Measurements from ENCODE around the gene ZNF18. TPM values are rescaled to one million over a fixed set of nuclear protein-coding genes. Genes with fewer than 3 reads are reported as not detected.
A peak's percentile ranks its signal among the peaks of the same experiment; 100 is the strongest.

ZNF18 gene
- polyA plus RNA-seq, 2 of the 4 experiments (the other 2 are of a cell fraction): 5.1 to 12.3 TPM

GRCh38 chr17:11996722-11997146, 541 bp downstream of the ZNF18 start:
- POLR2A ChIA-PET: interaction anchor here (0.6 to 4.2 kb wide), 52 partner anchors 8 to 1352 kb away, joined by 3 to 217 read pairs (median 4); partner anchors contain the start of genes ELAC2, MAP2K4 and TMEM220
- peak overlapping the region; percentile 88 to 94 for H3K27ac ChIP-seq
- 0 out of 2 replicates have a peak, but pooled peaks have one; percentile 56 for TF ChIP-seq RFX5 (IDR thresholded peaks at IDR 0.05)
- peak; percentile 60; the same call in 1 of the 2 replicates for TF ChIP-seq TFCP2L1 (CRISPR knock-in tag; IDR thresholded peaks at IDR 0.05)
- TF ChIP-seq CEBPB (IDR thresholded peaks at IDR 0.05): no peak
- peak overlapping the region; percentile 74 for H3K4me2 ChIP-seq
- peak overlapping the region; percentile 70 for H3K4me3 ChIP-seq
- under 1% methylated on average over 12 of the region's 14 CpGs for WGBS (ENCODE audit: missing lambda C conversion rate)
- CTCF ChIA-PET: interaction anchor here (0.9 to 2.9 kb wide), 10 partner anchors 11 to 1259 kb away, joined by 3 to 24 read pairs (median 4); no protein-coding TSS in a partner anchor
- no peak; a peak in 2 of 6 replicates for ATAC-seq
- FAIRE-seq: no peak
- no peaks in the 10 kb centered on the region for H3K9me3 ChIP-seq
- peaks cover 8% of the 10 kb centered on the region for H3K4me1 ChIP-seq
- peak; percentile 58 to 59 for DNase-seq (ENCODE audit: low read depth in 1 of 2, low spot score in 1 of 2)

GRCh38 chr17:11991461-11991860, 5.8 kb downstream of the ZNF18 start:
- WGBS (ENCODE audit: missing lambda C conversion rate): 65% methylated on average over 4 of the region's 4 CpGs
- no peak overlapping the region for H3K4me2 ChIP-seq
- FAIRE-seq (no peak), DNase-seq (ENCODE audit: low read depth in 1 of 2, low spot score in 1 of 2) (no peak), ATAC-seq (no peak)
- ChIA-PET CTCF (interaction anchor here (0.7 to 2.1 kb wide), 10 partner anchors 8 to 1373 kb away, joined by 3 to 5 read pairs (median 4); no protein-coding TSS in a partner anchor), POLR2A (no interaction called here)
- H3K4me3 ChIP-seq: no peak overlapping the region
- H3K4me1 ChIP-seq: peaks cover 8% of the 10 kb centered on the region
- H3K27ac ChIP-seq: no peak overlapping the region
- TF ChIP-seq RCOR1 (IDR thresholded peaks at IDR 0.05; ENCODE audit: low read depth, low read length): no peak
- TF ChIP-seq MAFK (IDR thresholded peaks at IDR 0.05; ENCODE audit: partially characterized antibody): no peak
- TF ChIP-seq CTCF (IDR thresholded peaks at IDR 0.05): no peak
- TF ChIP-seq FOXS1 (CRISPR knock-in tag; IDR thresholded peaks at IDR 0.05): no peak
- no peak for TF ChIP-seq CBX2 (IDR thresholded peaks at IDR 0.05; ENCODE audit: borderline replicate concordance, low read depth)
- no peak for TF ChIP-seq KDM1A (IDR thresholded peaks at IDR 0.05; ENCODE audit: low read depth)
- no peak for TF ChIP-seq PHF8 (IDR thresholded peaks at IDR 0.05; ENCODE audit: borderline replicate concordance, low read depth)
- no peak for TF ChIP-seq EP300 (IDR thresholded peaks at IDR 0.05)
- TF ChIP-seq MAZ (IDR thresholded peaks at IDR 0.05; ENCODE audit: borderline replicate concordance, low read depth, low read length): no peak
- no peak for TF ChIP-seq TFCP2L1 (CRISPR knock-in tag; IDR thresholded peaks at IDR 0.05)
- TF ChIP-seq NFE2L2 (conservative IDR thresholded peaks at IDR 0.05; ENCODE audit: low read length): no peak
- TF ChIP-seq RAD21 (conservative IDR thresholded peaks at IDR 0.05 in 1 of 2, IDR thresholded peaks at IDR 0.05 in 1 of 2): no peak
- no peak for TF ChIP-seq CHD4 (IDR thresholded peaks at IDR 0.05; ENCODE audit: borderline replicate concordance)
- no peak for TF ChIP-seq KDM5A (IDR thresholded peaks at IDR 0.05)
- H3K9me3 ChIP-seq: no peaks in the 10 kb centered on the region

- Histone ChIP-seq H3K27ac (no peak overlapping the region), H3K4me3 (no peak overlapping the region), H3K4me1 (no peaks in the 10 kb centered on the region), H3K4me2 (no peak overlapping the region), H3K9me3 (no peaks in the 10 kb centered on the region)
- FAIRE-seq: no peak
- ChIA-PET CTCF (interaction anchor here (1.1 to 1.9 kb wide), 3 partner anchors 7 to 346 kb away, joined by 3 to 5 read pairs (median 5); no protein-coding TSS in a partner anchor), POLR2A (no interaction called here)
- no peak for DNase-seq (ENCODE audit: low read depth in 1 of 2, low spot score in 1 of 2)
- TF ChIP-seq ZNF302 (CRISPR knock-in tag; IDR thresholded peaks at IDR 0.05): no peak
- no peak for TF ChIP-seq ZFP36 (IDR thresholded peaks at IDR 0.05; ENCODE audit: borderline replicate concordance, partially characterized antibody)
- TF ChIP-seq HES2 (IDR thresholded peaks at IDR 0.05): no peak
- TF ChIP-seq SMC3 (IDR thresholded peaks at IDR 0.05): no peak
- no peak for TF ChIP-seq POLR2AphosphoS2 (conservative IDR thresholded peaks at IDR 0.05; ENCODE audit: low read length)
- ATAC-seq: no peak
- 82% methylated on average over 7 of the region's 7 CpGs for WGBS (ENCODE audit: missing lambda C conversion rate)
Observed at GRCh38 chr17:11990363-11990983, 6.8 kb downstream of the ZNF18 start.

Data from A549 (cell line).